ENCODE measurements around the gene NR0B1. TPM values are rescaled to one million over a fixed set of nuclear protein-coding genes. Genes with fewer than 3 reads are reported as not detected.

Gene NR0B1
- total and polyA plus RNA-seq, 2 of the 4 experiments (the other 2 are of a cell fraction) = not detected

DNA sequence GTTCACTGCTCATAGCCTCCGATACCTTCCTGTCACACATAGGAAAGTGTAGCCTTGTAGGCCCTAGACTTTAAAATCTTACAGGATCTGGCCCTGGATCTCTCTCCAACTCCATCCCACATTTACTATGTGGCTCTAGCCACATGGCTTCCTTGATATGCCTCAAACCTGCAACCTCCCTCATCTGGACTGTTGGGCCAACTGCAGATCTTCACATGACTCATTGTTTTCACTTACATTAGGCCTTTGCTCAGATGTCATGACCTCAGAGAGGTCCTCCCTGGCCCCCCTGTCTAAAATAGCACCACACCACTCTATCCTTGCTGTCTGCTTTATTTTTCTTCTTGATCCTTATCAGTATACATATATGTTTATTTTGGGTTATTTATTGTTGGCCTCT lies 8.1 kb upstream of the NR0B1 start:
- dilution Hi-C loops (cut with HindIII; ENCODE audit: low sequenced_read_pairs, unreplicated experiment) (no loop called here), in situ Hi-C loops (cut with MboI; ENCODE audit: low sequenced_read_pairs) (no loop called here), intact Hi-C loops (cut with micrococcal nuclease) (no loop called here)
- Histone ChIP-seq H4K5ac (ENCODE audit: low read depth, low read length) (no peak overlapping the region), H3K9me3 (ENCODE audit: control insufficient read depth, insufficient read depth, low read length) (no peaks in the 10 kb centered on the region), H3K9me1 (ENCODE audit: insufficient read depth, low read length) (no peaks in the 10 kb centered on the region), H2AK9ac (replicated peaks; ENCODE audit: low read depth, low read length, poor library complexity) (no peak overlapping the region), H2BK20ac (ENCODE audit: low read depth, low read length) (no peak overlapping the region), H3K4me1 (ENCODE audit: control insufficient read depth, insufficient read depth, low read length) (no peaks in the 10 kb centered on the region), H2BK5ac (ENCODE audit: low read depth, low read length, poor library complexity, severe bottlenecking) (no peak overlapping the region), H3K23ac (ENCODE audit: low read depth, low read length) (no peak overlapping the region), H3K56ac (ENCODE audit: extremely low read depth, insufficient read depth, low read length) (no peak overlapping the region), H3K4ac (ENCODE audit: low read depth, low read length) (no peak overlapping the region), H3K27ac (ENCODE audit: insufficient read depth, low read length) (no peak overlapping the region), H3K4me2 (ENCODE audit: low read depth, low read length) (no peak overlapping the region), H3K4me3 (ENCODE audit: insufficient read depth, low read depth, low read length) (no peak overlapping the region), H3K27me3 (ENCODE audit: control insufficient read depth, insufficient read depth, low read length) (peaks cover 2% of the 10 kb centered on the region), H3K36me3 (ENCODE audit: control insufficient read depth, insufficient read depth, low read length) (no peaks in the 10 kb centered on the region), H3K9ac (ENCODE audit: low read depth, low read length) (no peak overlapping the region), H2AK5ac (ENCODE audit: low read depth, low read length) (no peak overlapping the region), H3K14ac (replicated peaks; ENCODE audit: low read depth, low read length) (no peak overlapping the region), H3K18ac (ENCODE audit: low read depth, low read length) (no peak overlapping the region), H3K79me1 (ENCODE audit: low read depth in 1 of 2, low read length in 2 of 2) (no peaks in the 10 kb centered on the region), H2BK120ac (ENCODE audit: low read depth, low read length) (no peak overlapping the region), H2AFZ (replicated peaks; ENCODE audit: low read length, poor library complexity) (no peak overlapping the region), H2BK15ac (ENCODE audit: low read depth, low read length) (no peak overlapping the region), H4K8ac (ENCODE audit: low read depth in 2 of 2, low read length in 2 of 2) (no peak overlapping the region), H4K20me1 (ENCODE audit: insufficient read depth, low read length) (no peaks in the 10 kb centered on the region), H4K91ac (ENCODE audit: insufficient read depth, low read depth, low read length) (no peak overlapping the region)
- no peak for TF ChIP-seq BHLHE40 (IDR thresholded peaks at IDR 0.05; ENCODE audit: low read depth, low read length)
- TF ChIP-seq, protein P1, sequence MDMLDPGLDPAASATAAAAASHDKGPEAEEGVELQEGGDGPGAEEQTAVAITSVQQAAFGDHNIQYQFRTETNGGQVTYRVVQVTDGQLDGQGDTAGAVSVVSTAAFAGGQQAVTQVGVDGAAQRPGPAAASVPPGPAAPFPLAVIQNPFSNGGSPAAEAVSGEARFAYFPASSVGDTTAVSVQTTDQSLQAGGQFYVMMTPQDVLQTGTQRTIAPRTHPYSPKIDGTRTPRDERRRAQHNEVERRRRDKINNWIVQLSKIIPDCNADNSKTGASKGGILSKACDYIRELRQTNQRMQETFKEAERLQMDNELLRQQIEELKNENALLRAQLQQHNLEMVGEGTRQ (IDR thresholded peaks at IDR 0.05; ENCODE audit: low read depth, low read length) = no peak
- TF ChIP-seq RFX5 (IDR thresholded peaks at IDR 0.05; ENCODE audit: low read depth, low read length) = no peak
- TF ChIP-seq, protein P2, sequence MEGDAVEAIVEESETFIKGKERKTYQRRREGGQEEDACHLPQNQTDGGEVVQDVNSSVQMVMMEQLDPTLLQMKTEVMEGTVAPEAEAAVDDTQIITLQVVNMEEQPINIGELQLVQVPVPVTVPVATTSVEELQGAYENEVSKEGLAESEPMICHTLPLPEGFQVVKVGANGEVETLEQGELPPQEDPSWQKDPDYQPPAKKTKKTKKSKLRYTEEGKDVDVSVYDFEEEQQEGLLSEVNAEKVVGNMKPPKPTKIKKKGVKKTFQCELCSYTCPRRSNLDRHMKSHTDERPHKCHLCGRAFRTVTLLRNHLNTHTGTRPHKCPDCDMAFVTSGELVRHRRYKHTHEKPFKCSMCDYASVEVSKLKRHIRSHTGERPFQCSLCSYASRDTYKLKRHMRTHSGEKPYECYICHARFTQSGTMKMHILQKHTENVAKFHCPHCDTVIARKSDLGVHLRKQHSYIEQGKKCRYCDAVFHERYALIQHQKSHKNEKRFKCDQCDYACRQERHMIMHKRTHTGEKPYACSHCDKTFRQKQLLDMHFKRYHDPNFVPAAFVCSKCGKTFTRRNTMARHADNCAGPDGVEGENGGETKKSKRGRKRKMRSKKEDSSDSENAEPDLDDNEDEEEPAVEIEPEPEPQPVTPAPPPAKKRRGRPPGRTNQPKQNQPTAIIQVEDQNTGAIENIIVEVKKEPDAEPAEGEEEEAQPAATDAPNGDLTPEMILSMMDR (conservative IDR thresholded peaks at IDR 0.05; ENCODE audit: low read depth, low read length) = no peak
- no peak for TF ChIP-seq MAZ (IDR thresholded peaks at IDR 0.05; ENCODE audit: borderline replicate concordance, low read depth, low read length)
- TF ChIP-seq POLR2A (IDR thresholded peaks at IDR 0.05; ENCODE audit: low read depth, low read length) = no peak
- no peak for TF ChIP-seq NFE2L2 (IDR thresholded peaks at IDR 0.05; ENCODE audit: low read depth, low read length)
- TF ChIP-seq MXI1 (IDR thresholded peaks at IDR 0.05; ENCODE audit: borderline replicate concordance, low read depth, low read length) = no peak
- POLR2A ChIA-PET (ENCODE audit: unreplicated experiment) = no interaction called here
- DNase-seq = no peak
- CTCF ChIA-PET = no interaction called here
- ATAC-seq (ENCODE audit: low read depth) = no peak
- BruUV-seq (replicated peaks) = no TSS peak
- no CpG with 5 or more reads among the region's 1 CpG for WGBS, 2 experiments (ENCODE audit: extremely low coverage in 2 of 2, insufficient read length in 1 of 2)
